ENCODE results near the gene DNAH11. TPM values are rescaled to one million over a fixed set of nuclear protein-coding genes. Genes with fewer than 3 reads are reported as not detected.

Gene DNAH11
- total and polyA plus RNA-seq, 9 of the 15 experiments (the other 6 are each of a cell fraction or from before 2014, with no cell fraction given) = under 0.01 TPM; not detected in 7

DNA sequence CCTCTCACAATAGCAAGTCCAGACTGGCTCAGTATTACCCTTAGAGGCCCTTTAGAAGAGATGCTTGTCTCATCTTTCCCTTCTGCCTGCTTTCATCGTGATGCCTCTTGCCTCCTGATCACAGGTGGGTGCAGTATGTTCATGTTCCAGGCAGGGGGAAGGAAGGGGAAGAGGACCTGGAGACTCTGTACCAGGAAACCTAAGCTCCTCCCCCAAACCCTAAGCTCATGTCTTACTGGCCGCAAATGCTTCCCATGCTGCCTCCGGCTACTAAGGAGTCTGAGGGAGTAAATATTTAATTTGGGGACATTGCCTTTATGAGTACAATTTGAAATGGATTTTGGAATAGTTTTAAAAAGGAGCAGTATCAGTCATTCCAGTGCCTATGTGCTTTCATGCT is 210.2 kb downstream of the DNAH11 start:
- intact Hi-C loops (cut with micrococcal nuclease) = no loop called here
- FAIRE-seq = no peak
- no peak overlapping the region for H3K4me3 ChIP-seq
- peaks cover 0 to 17% of the 10 kb centered on the region in 2 experiments; a peak in 3 of 5 replicates for H3K27me3 ChIP-seq (ENCODE audit: control insufficient read depth in 2 of 2, insufficient read depth in 2 of 2, low read length in 2 of 2)
- 4% methylated on average over 3 of the region's 3 CpGs for WGBS (ENCODE audit: insufficient coverage, low coverage, missing lambda C conversion rate)
- no TSS peak for BruUV-seq (replicated peaks)
- no peaks in the 10 kb centered on the region for H3K36me3 ChIP-seq (ENCODE audit: control insufficient read depth, insufficient read depth, low read length)
- no peaks in the 10 kb centered on the region for H4K20me1 ChIP-seq (replicated peaks; ENCODE audit: control insufficient read depth, insufficient read depth, low read length)
- in situ Hi-C loops (cut with MboI) = no loop called here
- H3K9me3 ChIP-seq (replicated peaks; ENCODE audit: control insufficient read depth, insufficient read depth, low read depth, low read length) = no peaks in the 10 kb centered on the region
- no peak for DNase-seq (ENCODE audit: extremely low read depth in 1 of 4, low spot score in 3 of 4)
- TF ChIP-seq JUN (IDR thresholded peaks at IDR 0.05; ENCODE audit: borderline replicate concordance, low read depth, low read length) (no peak), JUN (CRISPR knock-in tag; IDR thresholded peaks at IDR 0.05; ENCODE audit: borderline replicate concordance) (no peak), HSF4 (CRISPR knock-in tag; IDR thresholded peaks at IDR 0.05; ENCODE audit: borderline replicate concordance) (no peak), FOXJ2 (tag; IDR thresholded peaks at IDR 0.05) (no peak), EZH2 (IDR thresholded peaks at IDR 0.05; ENCODE audit: borderline replicate concordance, low read depth, low read length) (no peak), ZNF551 (CRISPR knock-in tag; IDR thresholded peaks at IDR 0.05) (no peak), ZNF274 (IDR thresholded peaks at IDR 0.05; ENCODE audit: borderline replicate concordance, low read depth, low read length) (no peak), ZNF79 (CRISPR knock-in tag; IDR thresholded peaks at IDR 0.05; ENCODE audit: low read depth) (no peak), GTF2A2 (tag; IDR thresholded peaks at IDR 0.05) (no peak), NEUROD1 (IDR thresholded peaks at IDR 0.05; ENCODE audit: borderline replicate concordance, low read depth, low read length, partially characterized antibody) (no peak), ETS2 (tag; IDR thresholded peaks at IDR 0.05; ENCODE audit: borderline replicate concordance, poor library complexity, severe bottlenecking) (no peak), FOXP1 (CRISPR knock-in tag; IDR thresholded peaks at IDR 0.05) (no peak), TRIM28 (IDR thresholded peaks at IDR 0.05) (no peak)
- TF ChIP-seq, protein P1, sequence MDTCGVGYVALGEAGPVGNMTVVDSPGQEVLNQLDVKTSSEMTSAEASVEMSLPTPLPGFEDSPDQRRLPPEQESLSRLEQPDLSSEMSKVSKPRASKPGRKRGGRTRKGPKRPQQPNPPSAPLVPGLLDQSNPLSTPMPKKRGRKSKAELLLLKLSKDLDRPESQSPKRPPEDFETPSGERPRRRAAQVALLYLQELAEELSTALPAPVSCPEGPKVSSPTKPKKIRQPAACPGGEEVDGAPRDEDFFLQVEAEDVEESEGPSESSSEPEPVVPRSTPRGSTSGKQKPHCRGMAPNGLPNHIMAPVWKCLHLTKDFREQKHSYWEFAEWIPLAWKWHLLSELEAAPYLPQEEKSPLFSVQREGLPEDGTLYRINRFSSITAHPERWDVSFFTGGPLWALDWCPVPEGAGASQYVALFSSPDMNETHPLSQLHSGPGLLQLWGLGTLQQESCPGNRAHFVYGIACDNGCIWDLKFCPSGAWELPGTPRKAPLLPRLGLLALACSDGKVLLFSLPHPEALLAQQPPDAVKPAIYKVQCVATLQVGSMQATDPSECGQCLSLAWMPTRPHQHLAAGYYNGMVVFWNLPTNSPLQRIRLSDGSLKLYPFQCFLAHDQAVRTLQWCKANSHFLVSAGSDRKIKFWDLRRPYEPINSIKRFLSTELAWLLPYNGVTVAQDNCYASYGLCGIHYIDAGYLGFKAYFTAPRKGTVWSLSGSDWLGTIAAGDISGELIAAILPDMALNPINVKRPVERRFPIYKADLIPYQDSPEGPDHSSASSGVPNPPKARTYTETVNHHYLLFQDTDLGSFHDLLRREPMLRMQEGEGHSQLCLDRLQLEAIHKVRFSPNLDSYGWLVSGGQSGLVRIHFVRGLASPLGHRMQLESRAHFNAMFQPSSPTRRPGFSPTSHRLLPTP (IDR thresholded peaks at IDR 0.05; ENCODE audit: borderline replicate concordance, extremely low read depth, insufficient read length) = no peak
- TF ChIP-seq, protein P2, sequence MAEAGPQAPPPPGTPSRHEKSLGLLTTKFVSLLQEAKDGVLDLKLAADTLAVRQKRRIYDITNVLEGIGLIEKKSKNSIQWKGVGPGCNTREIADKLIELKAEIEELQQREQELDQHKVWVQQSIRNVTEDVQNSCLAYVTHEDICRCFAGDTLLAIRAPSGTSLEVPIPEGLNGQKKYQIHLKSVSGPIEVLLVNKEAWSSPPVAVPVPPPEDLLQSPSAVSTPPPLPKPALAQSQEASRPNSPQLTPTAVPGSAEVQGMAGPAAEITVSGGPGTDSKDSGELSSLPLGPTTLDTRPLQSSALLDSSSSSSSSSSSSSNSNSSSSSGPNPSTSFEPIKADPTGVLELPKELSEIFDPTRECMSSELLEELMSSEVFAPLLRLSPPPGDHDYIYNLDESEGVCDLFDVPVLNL (CRISPR knock-in tag; IDR thresholded peaks at IDR 0.05; ENCODE audit: low read depth) = no peak
- TF ChIP-seq, protein P3, sequence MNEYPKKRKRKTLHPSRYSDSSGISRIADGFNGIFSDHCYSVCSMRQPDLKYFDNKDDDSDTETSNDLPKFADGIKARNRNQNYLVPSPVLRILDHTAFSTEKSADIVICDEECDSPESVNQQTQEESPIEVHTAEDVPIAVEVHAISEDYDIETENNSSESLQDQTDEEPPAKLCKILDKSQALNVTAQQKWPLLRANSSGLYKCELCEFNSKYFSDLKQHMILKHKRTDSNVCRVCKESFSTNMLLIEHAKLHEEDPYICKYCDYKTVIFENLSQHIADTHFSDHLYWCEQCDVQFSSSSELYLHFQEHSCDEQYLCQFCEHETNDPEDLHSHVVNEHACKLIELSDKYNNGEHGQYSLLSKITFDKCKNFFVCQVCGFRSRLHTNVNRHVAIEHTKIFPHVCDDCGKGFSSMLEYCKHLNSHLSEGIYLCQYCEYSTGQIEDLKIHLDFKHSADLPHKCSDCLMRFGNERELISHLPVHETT (CRISPR knock-in tag; conservative IDR thresholded peaks at IDR 0.05 in 1 of 2, IDR thresholded peaks at IDR 0.05 in 1 of 2) = no peak
- H3K4me2 ChIP-seq (ENCODE audit: insufficient read depth, low read length) = no peak overlapping the region
- no peaks in the 10 kb centered on the region for H3K9me1 ChIP-seq (ENCODE audit: control insufficient read depth, insufficient read depth, low read length)
- CTCF ChIA-PET (ENCODE audit: low intra/inter-chr PET ratio) = no interaction called here
- H3K9ac ChIP-seq (ENCODE audit: insufficient read depth in 1 of 2, low read depth in 2 of 2, low read length in 2 of 2) = no peak overlapping the region
- no peaks in the 10 kb centered on the region for H3K4me1 ChIP-seq (replicated peaks in 1 of 2; ENCODE audit: control insufficient read depth in 2 of 2, insufficient read depth in 2 of 2, low read length in 2 of 2)
- H3K79me2 ChIP-seq (ENCODE audit: control insufficient read depth, insufficient read depth, low read length) = no peaks in the 10 kb centered on the region
- POLR2A ChIA-PET = interaction anchor here (0.6 kb wide), 1 partner anchor 10 kb away, joined by 3 read pairs; no protein-coding TSS in a partner anchor
- H2AFZ ChIP-seq (ENCODE audit: low read depth, low read length) = no peak overlapping the region
- H3K27ac ChIP-seq (ENCODE audit: extremely low read depth, low read depth, low read length) = no peak overlapping the region
- ATAC-seq = no peak

Data from K562 (cell line).